Activated CD4-positive, alpha-beta memory T cell treated with anti-CD3 and anti-CD28 coated beads, Interleukin-2, amount 10 ng/mL, durations not matched to agents 7 days and 5 days (primary cell): Measurements from ENCODE around the gene SGCD. TPM values are rescaled to one million over a fixed set of nuclear protein-coding genes. Genes with fewer than 3 reads are reported as not detected.
"Not testable (repeated sequence)": the region's sequence is repeated elsewhere in the genome, so short reads cannot be mapped to it uniquely, and the experiment has no call there.

Experiments
- CTCF ChIA-PET: fragments of 350-600 bp; sonication (Branson Sonifier 250); formaldehyde crosslinking; loops from one replicate; lab custom pipeline; 2021; ENCODE audit warnings: antibody characterized with exemption, inconsistent platforms; lab: Charles Lee
- POLR2A ChIA-PET: fragments of 350-600 bp; sonication (Branson Sonifier 250); formaldehyde crosslinking; loops from one replicate; lab custom pipeline; 2021; ENCODE audit warnings: antibody characterized with exemption; lab: Charles Lee
- DNase-seq: peaks from one replicate; pipeline ENCODE4 v3.0.0-alpha.2; 2020
- H3K27ac Mint-ChIP-seq: one replicate; pipeline ENCODE4 v1.8.0; 2021; ENCODE audit warnings: mild to moderate bottlenecking, mixed read lengths
- H3K27me3 Mint-ChIP-seq: one replicate; pipeline ENCODE4 v1.8.0; 2021; ENCODE audit warnings: mixed read lengths
- H3K36me3 Mint-ChIP-seq: one replicate; pipeline ENCODE4 v1.8.0; 2021; ENCODE audit warnings: low read depth, mixed read lengths
- H3K4me1 Mint-ChIP-seq: one replicate; pipeline ENCODE4 v1.8.0; 2021; ENCODE audit warnings: mixed read lengths
- H3K4me3 Mint-ChIP-seq: one replicate; pipeline ENCODE4 v1.8.0; 2021; ENCODE audit warnings: mild to moderate bottlenecking, mixed read lengths
- H3K9me3 Mint-ChIP-seq: one replicate; pipeline ENCODE4 v1.8.0; 2021; ENCODE audit warnings: mixed read lengths
- total RNA-seq, 2 experiments: library from RNA; stranded (reverse); gene quantifications; one replicate each; pipeline ENCODE4 v1.2.3, GENCODE V29; 2021

The SGCD gene
- total RNA-seq, 2 experiments from 2014 or later = not detected

GRCh38 chr5:156634301-156634700, 307.3 kb downstream of the SGCD start:
- CTCF ChIA-PET = no interaction called here
- H3K4me1 Mint-ChIP-seq = no peaks in the 10 kb centered on the region
- POLR2A ChIA-PET = no interaction called here
- no peaks in the 10 kb centered on the region for H3K36me3 Mint-ChIP-seq
- no peak for DNase-seq
- H3K9me3 Mint-ChIP-seq = no peaks in the 10 kb centered on the region
- H3K27ac Mint-ChIP-seq = no peak overlapping the region
- no peaks in the 10 kb centered on the region for H3K27me3 Mint-ChIP-seq
- H3K4me3 Mint-ChIP-seq = no peak overlapping the region

DNA sequence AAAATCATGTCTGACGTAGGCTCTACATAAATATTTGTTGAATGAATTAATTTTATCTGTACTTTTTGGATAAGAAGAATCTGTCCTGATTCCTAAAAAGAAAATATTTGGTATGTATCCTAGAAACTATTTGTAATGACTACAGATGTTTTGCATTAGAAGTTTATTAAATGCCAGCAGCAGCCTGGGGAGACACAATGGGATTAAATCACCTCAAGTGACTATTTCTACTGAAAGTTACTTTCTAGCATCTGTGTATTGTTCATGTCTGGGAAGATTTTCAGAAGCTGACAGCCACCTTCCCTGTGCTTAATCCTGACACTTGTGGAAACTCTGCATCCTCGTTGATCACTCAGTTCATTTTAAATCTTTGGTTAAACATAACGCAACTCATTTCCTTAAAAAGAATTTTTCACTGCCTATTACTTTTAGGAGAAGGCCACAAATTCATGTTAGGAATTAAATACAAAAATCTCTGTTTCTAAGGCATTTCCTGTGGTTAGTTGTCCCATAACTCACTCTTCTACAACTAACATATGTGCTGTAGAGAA, 313.8 kb downstream of the SGCD start:
- Mint-ChIP-seq H3K9me3 (no peaks in the 10 kb centered on the region), H3K4me3 (no peak overlapping the region)
- DNase-seq = no peak

DNA sequence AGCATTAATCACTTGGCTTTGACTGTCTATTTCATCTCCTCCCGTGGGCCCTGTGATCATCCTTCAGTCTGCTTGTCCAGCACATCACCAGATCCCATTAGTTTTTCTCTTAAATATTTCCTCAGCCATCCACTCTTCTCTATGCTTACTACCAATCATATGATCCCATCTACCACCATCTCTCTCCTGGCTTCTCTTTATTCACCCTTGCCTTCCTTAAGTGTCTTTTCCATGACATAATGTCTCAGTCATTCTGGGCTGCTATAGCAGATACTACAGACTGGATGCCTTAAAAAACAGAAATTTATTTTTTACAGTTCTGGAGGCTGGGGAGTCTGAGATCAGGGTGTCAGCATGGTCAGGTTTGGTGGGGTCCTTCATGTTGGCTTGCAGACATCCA, 314.7 kb downstream of the SGCD start:
- CTCF ChIA-PET = no interaction called here
- no peak for DNase-seq
- Mint-ChIP-seq H3K4me1 (no peaks in the 10 kb centered on the region), H3K9me3 (no peaks in the 10 kb centered on the region), H3K27me3 (peaks cover 11% of the 10 kb centered on the region), H3K4me3 (no peak overlapping the region), H3K27ac (no peak overlapping the region), H3K36me3 (no peaks in the 10 kb centered on the region)
- POLR2A ChIA-PET = no interaction called here

More for the DNA sequence above, 313.8 kb downstream of the SGCD start:
- Mint-ChIP-seq H3K27me3 (peaks cover 6% of the 10 kb centered on the region), H3K27ac (no peak overlapping the region), H3K4me1 (no peaks in the 10 kb centered on the region), H3K36me3 (no peaks in the 10 kb centered on the region)
- POLR2A ChIA-PET = no interaction called here
- CTCF ChIA-PET = no interaction called here

- Mint-ChIP-seq H3K4me1 (no peaks in the 10 kb centered on the region), H3K27ac (no peak overlapping the region), H3K27me3 (peaks cover 12% of the 10 kb centered on the region), H3K9me3 (no peaks in the 10 kb centered on the region), H3K36me3 (no peaks in the 10 kb centered on the region), H3K4me3 (no peak overlapping the region)
- no peak for DNase-seq
- ChIA-PET POLR2A (no interaction called here), CTCF (no interaction called here)
Measured at GRCh38 chr5:156647034-156647451, 320.1 kb downstream of the SGCD start.

DNA sequence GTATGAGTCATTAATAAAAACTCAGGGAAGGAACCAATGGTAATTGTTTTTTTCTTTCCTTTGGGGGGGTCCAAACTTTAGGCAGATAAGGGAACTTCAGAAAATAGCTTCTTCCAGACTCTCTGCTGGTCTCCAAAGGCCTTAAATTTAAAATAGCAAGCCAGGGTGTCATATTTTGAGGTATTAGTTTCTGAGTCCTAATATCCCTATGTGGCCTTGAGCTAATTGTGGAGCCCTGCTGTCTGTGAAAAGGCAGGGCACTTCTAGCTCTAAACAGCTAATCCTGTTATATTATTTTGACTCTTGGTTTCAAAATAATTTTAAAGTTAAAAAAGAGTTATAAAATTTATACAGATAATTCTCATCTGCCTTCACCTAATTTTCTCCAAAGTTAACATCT, 327.5 kb downstream of the SGCD start:
- CTCF ChIA-PET = no interaction called here
- DNase-seq = no peak
- Mint-ChIP-seq H3K4me1 (no peaks in the 10 kb centered on the region), H3K4me3 (no peak overlapping the region), H3K27me3 (peaks cover 14% of the 10 kb centered on the region), H3K9me3 (no peaks in the 10 kb centered on the region), H3K27ac (no peak overlapping the region), H3K36me3 (no peaks in the 10 kb centered on the region)
- POLR2A ChIA-PET = no interaction called here

DNA sequence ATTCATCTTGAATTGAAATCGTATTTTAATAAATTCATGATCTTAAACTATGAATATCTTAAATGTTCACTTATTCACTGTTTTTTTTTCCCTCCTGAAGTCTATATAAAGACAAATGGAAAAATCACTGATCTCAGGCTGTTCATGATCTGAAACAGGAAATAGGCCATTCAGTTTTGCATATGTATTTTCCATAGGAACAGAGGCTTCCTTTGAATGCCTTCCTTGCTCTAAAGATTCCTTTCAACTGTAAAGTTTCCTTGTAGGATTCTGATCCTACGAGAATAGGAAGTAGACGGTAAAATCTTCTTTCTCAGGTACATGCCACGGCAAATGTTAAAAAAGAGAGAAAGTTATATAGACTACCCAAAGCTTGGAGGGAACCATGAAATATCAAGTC, 328.8 kb downstream of the SGCD start:
- no peak overlapping the region for H3K27ac Mint-ChIP-seq
- H3K4me1 Mint-ChIP-seq = no peaks in the 10 kb centered on the region
- peaks cover 14% of the 10 kb centered on the region for H3K27me3 Mint-ChIP-seq
- H3K4me3 Mint-ChIP-seq = no peak overlapping the region
- no peaks in the 10 kb centered on the region for H3K36me3 Mint-ChIP-seq
- CTCF ChIA-PET = no interaction called here
- POLR2A ChIA-PET = no interaction called here
- DNase-seq = no peak
- no peaks in the 10 kb centered on the region for H3K9me3 Mint-ChIP-seq

DNA sequence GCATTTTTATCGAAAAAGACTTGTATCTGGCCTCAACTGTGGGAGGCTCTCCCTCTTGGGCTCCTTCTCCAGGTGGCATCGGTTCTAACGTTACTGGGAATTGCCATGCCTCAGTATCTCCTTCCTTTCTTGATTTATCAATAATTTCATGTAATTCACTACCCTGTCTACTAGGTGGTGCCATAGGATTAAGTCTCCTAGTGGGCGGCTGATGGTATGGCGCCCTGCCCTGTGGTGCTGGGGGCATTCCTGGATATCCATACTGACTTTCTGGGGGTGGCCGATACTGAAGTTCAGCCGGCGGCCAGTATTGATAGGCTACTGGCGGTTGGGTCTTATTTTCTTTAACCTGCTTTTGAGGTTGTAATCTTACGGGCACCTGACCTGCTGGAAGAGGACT, 337.9 kb downstream of the SGCD start:
- POLR2A ChIA-PET, H3K36me3 Mint-ChIP-seq, H3K4me1 Mint-ChIP-seq, H3K9me3 Mint-ChIP-seq, H3K27me3 Mint-ChIP-seq, H3K4me3 Mint-ChIP-seq, CTCF ChIA-PET, H3K27ac Mint-ChIP-seq, DNase-seq: not testable (repeated sequence)

GRCh38 chr5:156666686-156667085, 339.7 kb downstream of the SGCD start:
- H3K4me3 Mint-ChIP-seq, POLR2A ChIA-PET, DNase-seq, H3K27me3 Mint-ChIP-seq, H3K27ac Mint-ChIP-seq, H3K9me3 Mint-ChIP-seq, CTCF ChIA-PET, H3K36me3 Mint-ChIP-seq, H3K4me1 Mint-ChIP-seq: not testable (repeated sequence)

- Mint-ChIP-seq H3K4me1 (no peaks in the 10 kb centered on the region), H3K27me3 (peaks cover 3% of the 10 kb centered on the region), H3K27ac (no peak overlapping the region), H3K36me3 (no peaks in the 10 kb centered on the region), H3K4me3 (no peak overlapping the region), H3K9me3 (no peaks in the 10 kb centered on the region)
- ChIA-PET POLR2A (no interaction called here), CTCF (no interaction called here)
- DNase-seq = no peak
Measured at GRCh38 chr5:156667616-156668015, 340.7 kb downstream of the SGCD start.

- Mint-ChIP-seq H3K4me1 (no peaks in the 10 kb centered on the region), H3K27ac (no peak overlapping the region), H3K27me3 (peaks cover 4% of the 10 kb centered on the region), H3K36me3 (no peaks in the 10 kb centered on the region), H3K4me3 (no peak overlapping the region), H3K9me3 (no peaks in the 10 kb centered on the region)
- DNase-seq = no peak
- ChIA-PET POLR2A (no interaction called here), CTCF (no interaction called here)
Measured at GRCh38 chr5:156669416-156669815, 342.5 kb downstream of the SGCD start.

DNA sequence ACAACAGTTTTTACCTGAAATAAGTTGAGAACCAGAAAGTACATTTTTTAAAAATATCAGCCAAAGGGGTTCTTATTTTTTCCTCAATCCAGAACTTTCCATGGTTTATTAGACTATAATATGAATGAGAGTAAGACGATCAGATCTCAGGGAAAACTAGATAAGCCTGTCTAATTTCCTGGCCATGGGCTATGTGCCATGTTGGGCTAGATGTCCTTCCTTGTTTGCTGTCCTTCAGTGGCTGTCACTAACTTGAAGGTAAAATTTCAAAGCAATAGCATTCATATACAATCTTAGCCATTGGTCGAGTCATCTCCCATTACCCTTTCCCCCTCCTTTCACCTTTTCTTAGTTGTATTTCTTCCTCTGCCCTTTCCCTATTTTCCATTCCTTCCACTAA, 343.7 kb downstream of the SGCD start:
- no peaks in the 10 kb centered on the region for H3K36me3 Mint-ChIP-seq
- H3K27ac Mint-ChIP-seq = no peak overlapping the region
- H3K9me3 Mint-ChIP-seq = no peaks in the 10 kb centered on the region
- no peak overlapping the region for H3K4me3 Mint-ChIP-seq
- ChIA-PET POLR2A (no interaction called here), CTCF (interaction anchor here (0.6 kb wide), 1 partner anchor 336 kb away, joined by 3 read pairs; no protein-coding TSS in a partner anchor)
- DNase-seq = no peak
- H3K27me3 Mint-ChIP-seq = peaks cover 4% of the 10 kb centered on the region
- H3K4me1 Mint-ChIP-seq = no peaks in the 10 kb centered on the region

DNA sequence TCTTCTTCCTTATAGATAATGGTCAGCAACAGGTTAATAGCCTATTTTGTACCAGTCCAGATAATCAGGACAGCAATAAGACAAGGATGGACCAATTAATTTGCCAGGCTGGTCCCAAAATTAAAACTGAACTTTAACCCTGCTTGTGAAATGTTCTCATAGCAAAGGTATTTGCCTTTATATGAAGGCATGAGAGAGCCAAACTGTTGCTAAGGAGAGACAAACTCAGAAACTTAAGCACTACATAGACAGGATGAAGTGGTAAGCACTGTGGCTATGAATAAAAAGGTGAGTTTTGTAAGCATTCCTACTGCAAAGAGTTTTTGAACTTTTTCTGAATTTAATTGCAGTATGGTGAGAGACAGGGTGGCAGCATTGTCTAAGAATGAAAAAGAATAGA, 348.4 kb downstream of the SGCD start:
- no peaks in the 10 kb centered on the region for H3K36me3 Mint-ChIP-seq
- peaks cover 9% of the 10 kb centered on the region for H3K27me3 Mint-ChIP-seq
- no peaks in the 10 kb centered on the region for H3K4me1 Mint-ChIP-seq
- H3K4me3 Mint-ChIP-seq = no peak overlapping the region
- H3K27ac Mint-ChIP-seq = no peak overlapping the region
- ChIA-PET POLR2A (no interaction called here), CTCF (no interaction called here)
- DNase-seq = no peak
- no peaks in the 10 kb centered on the region for H3K9me3 Mint-ChIP-seq

DNA sequence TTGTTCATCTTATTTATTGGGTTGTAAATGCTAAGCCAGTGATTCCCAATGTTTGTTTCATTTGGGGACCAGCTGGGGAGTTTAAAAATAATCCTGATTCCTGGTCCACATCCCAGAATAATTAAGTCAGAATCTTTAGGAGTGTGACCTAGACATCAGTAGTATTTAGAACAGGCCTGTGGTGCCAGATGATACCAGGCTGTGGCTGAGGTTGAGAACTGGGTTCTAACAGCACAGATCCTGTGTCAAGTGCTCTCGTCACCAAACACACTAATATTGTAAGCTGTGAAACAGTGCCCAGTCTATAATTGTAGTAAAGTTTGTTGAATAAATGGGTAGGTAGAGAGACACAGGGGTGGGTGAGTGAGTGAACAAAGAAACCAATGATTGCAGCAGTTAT, 351.0 kb downstream of the SGCD start:
- no peak overlapping the region for H3K27ac Mint-ChIP-seq
- DNase-seq = no peak
- H3K4me1 Mint-ChIP-seq = no peaks in the 10 kb centered on the region
- no peaks in the 10 kb centered on the region for H3K9me3 Mint-ChIP-seq
- POLR2A ChIA-PET = no interaction called here
- H3K36me3 Mint-ChIP-seq = no peaks in the 10 kb centered on the region
- peaks cover 13% of the 10 kb centered on the region for H3K27me3 Mint-ChIP-seq
- no peak overlapping the region for H3K4me3 Mint-ChIP-seq
- CTCF ChIA-PET = no interaction called here

- Mint-ChIP-seq H3K4me1 (no peaks in the 10 kb centered on the region), H3K27me3 (peaks cover 17% of the 10 kb centered on the region), H3K9me3 (no peaks in the 10 kb centered on the region), H3K36me3 (no peaks in the 10 kb centered on the region), H3K27ac (no peak overlapping the region), H3K4me3 (no peak overlapping the region)
- no peak for DNase-seq
- POLR2A ChIA-PET = no interaction called here
- CTCF ChIA-PET = no interaction called here
Measured at GRCh38 chr5:156678484-156678883, 351.5 kb downstream of the SGCD start.
